Immature natural killer cell (primary cell): ENCODE measurements around the gene ACADS. TPM values are rescaled to one million over a fixed set of nuclear protein-coding genes. Genes with fewer than 3 reads are reported as not detected.
A peak's percentile ranks its signal among the peaks of the same experiment; 100 is the strongest.

Experiments
- DNase-seq, 3 donors: peaks; one replicate each; pipeline ENCODE4 v3.0.0; 2022; ENCODE audit warnings: mixed read lengths in 1 of 3
- H3K27ac Mint-ChIP-seq, 6 donors: one replicate each; pipeline ENCODE4 v1.8.0; 2020; ENCODE audit warnings: mixed read lengths in 6 of 6, mild to moderate bottlenecking in 5 of 6, inconsistent platforms in 4 of 6, moderate library complexity in 3 of 6
- H3K27me3 Mint-ChIP-seq, 3 donors: one replicate each; pipeline ENCODE4 v1.8.0; 2020 to 2021; ENCODE audit warnings: low read depth in 3 of 3, mild to moderate bottlenecking in 3 of 3, mixed read lengths in 3 of 3, moderate library complexity in 3 of 3, inconsistent platforms in 1 of 3
- H3K36me3 Mint-ChIP-seq, 3 donors: one replicate each; pipeline ENCODE4 v1.8.0; 2020; ENCODE audit warnings: mixed read lengths in 3 of 3, inconsistent platforms in 2 of 3, mild to moderate bottlenecking in 2 of 3
- H3K4me1 Mint-ChIP-seq, 2 donors: one replicate each; pipeline ENCODE4 v1.8.0; 2020; ENCODE audit warnings: inconsistent platforms in 2 of 2, mild to moderate bottlenecking in 2 of 2, mixed read lengths in 2 of 2, moderate library complexity in 1 of 2
- H3K4me3 Mint-ChIP-seq, 5 donors: one replicate each; pipeline ENCODE4 v1.8.0; 2020; ENCODE audit warnings: mild to moderate bottlenecking in 5 of 5, mixed read lengths in 5 of 5, inconsistent platforms in 3 of 5, moderate library complexity in 3 of 5
- H3K9me3 Mint-ChIP-seq, 6 donors: one replicate each; pipeline ENCODE4 v1.8.0; 2020; ENCODE audit warnings: mild to moderate bottlenecking in 6 of 6, mixed read lengths in 6 of 6, inconsistent platforms in 4 of 6, moderate library complexity in 3 of 6
- polyA plus RNA-seq, 3 donors: library from polyadenylated mRNA; unstranded; fragments of 300-500 nt; fragmentation: Illumina TruSeq; gene quantifications; one replicate each; pipeline ENCODE4 v1.2.3, GENCODE V29; 2021

ACADS gene
- polyA plus RNA-seq, 3 donors from 2014 or later, result 27.1 to 48.3 (median 40.8) TPM

DNA sequence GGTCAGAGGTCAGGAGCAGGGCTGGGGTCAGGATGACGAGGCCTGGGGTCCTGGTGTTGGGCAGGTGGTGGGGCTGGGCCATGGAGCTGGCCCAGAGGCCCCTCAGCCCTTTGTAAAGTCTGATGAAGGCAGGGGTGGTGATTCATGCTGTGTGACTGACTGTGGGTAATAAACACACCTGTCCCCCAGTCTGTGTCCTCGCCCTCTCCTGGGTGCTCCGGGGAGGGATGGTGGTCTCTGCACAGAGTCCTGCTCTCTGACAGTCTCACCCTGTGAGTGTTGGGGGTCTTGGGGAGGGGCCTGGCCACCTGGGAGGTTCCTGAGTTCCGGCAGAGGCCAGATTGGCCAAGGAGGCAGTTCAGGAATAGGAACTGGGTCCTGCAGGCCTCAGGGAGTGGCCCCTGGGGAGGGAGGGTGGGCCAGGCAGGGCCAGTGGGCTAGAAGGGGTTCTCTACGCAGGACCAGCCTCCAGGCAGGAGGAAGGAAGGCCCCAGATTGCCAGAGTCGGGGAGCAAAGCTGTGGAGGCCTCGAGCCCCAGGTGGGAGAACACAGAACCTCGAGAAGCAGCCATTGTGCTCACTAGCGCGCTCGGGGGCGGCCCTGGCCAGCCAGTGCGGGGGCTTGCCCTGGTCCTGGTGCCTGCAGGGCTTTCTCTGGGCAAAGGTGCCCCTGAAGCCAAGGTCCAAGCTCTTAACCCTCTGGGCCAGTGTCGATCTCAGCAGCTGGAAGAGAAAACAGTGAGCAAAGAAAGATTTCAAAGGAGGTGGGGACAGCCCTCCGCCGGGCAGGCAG lies 14.4 kb downstream of the ACADS start:
- no peak for DNase-seq
- no peak overlapping the region for H3K27ac Mint-ChIP-seq
- H3K4me3 Mint-ChIP-seq, result no peak overlapping the region
- H3K36me3 Mint-ChIP-seq, result no peaks in the 10 kb centered on the region
- H3K9me3 Mint-ChIP-seq, result no peaks in the 10 kb centered on the region
- no peaks in the 10 kb centered on the region for H3K27me3 Mint-ChIP-seq
- H3K4me1 Mint-ChIP-seq, result no peaks in the 10 kb centered on the region

DNA sequence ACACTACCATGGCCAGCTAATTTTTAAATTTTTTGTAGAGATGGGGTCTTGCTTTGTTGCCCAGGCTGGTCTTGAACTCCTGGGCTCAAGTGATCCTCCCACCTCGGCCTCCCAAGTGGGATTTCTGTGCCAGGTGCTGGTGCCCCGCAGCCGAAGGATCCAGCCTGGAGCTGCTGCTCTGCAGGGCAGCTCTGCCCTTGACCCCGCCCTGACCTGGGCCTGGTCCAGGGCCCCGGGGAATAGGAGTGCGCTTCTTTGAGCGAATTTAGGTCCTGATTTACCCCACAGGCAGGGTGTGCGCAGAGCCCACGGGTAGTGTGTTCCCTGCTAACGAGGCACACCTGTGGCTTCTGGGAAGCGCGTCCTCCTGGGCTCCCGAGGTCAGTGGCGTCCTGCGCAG lies 15.2 kb downstream of the ACADS start:
- no peak for DNase-seq
- Mint-ChIP-seq H3K36me3 (no peaks in the 10 kb centered on the region), H3K9me3 (no peaks in the 10 kb centered on the region), H3K27me3 (no peaks in the 10 kb centered on the region), H3K27ac (no peak overlapping the region), H3K4me3 (no peak overlapping the region), H3K4me1 (no peaks in the 10 kb centered on the region)

DNA sequence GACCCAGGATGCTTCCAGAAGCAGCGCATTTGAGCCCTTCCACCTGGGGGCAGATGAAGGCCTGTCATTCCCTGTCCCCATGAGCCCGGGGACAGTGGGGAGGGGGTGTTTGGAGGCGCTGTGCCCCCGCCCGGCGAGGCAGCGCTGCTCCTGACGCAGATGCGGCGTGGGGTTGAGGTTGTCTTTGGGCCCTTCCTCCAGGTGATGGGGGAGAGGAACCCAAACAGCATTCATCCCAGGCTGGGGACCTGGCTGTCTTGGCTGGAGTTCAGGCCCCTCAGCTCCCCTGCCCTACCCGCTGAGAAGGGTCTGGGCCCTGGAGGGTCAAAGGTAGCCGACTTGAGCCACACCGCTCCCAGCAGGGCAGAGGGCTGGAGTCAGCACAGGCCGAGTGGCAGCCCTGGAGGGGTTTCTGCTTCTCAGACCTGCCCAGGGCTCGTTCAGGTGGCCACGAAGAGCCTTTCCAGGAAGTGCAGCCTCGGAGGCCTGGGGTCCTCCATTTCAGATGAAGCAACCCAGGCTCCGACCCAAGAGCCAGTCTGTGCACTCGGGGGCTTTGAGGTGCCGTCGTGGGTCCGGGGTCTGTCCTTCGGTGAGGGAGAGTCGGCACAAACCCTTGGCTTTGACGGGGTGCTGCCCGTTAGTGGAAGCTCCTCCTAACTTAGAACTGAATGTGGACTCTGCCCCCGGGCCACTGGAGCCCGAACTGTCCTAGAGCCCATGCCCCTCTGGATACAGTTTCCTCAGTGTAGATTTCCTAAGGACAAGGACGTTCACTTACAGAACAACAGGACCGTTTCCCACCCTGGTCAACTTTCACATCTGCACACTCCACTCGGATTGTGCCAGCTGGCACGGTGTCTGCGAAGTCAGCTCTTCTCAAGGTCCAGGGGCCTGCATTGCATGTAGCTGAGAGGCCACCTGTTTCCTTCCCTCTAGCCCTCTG lies 16.1 kb downstream of the ACADS start:
- no peaks in the 10 kb centered on the region for H3K27me3 Mint-ChIP-seq
- no peak overlapping the region for H3K4me3 Mint-ChIP-seq
- no peaks in the 10 kb centered on the region for H3K36me3 Mint-ChIP-seq
- DNase-seq, result no peak
- H3K27ac Mint-ChIP-seq, result no peak overlapping the region
- H3K9me3 Mint-ChIP-seq, result no peaks in the 10 kb centered on the region
- H3K4me1 Mint-ChIP-seq, result no peaks in the 10 kb centered on the region

DNA sequence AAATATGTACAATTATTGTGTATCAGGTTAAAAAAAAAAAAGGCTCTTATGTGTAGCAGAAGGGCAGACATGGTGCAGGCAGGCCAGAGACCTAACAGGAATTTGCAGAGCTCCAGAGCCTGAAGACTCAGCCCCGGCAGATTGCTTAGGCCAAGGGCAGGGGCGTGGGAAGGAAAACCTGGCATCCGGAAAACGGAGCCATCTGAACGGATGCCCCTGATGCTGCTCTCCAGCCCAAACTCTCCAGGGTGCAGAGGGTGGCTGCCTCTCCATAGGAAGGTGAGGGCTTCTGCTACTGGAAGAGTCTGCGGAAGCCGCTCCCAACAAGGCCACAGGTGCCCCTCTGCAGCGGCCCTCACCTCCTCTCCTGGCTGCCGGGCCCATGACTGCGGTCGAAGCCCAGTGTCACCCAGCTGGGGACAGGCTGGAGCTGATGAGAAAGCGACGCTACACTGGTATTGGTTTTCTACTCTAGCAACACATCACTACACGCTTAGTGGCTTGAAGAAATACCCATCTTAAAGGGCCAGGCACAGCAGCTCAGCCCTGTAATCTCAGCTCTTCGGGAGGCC lies 19.4 kb downstream of the ACADS start:
- Mint-ChIP-seq H3K4me1 (peaks cover 0 to 4% of the 10 kb centered on the region in 2 donors), H3K4me3 (no peak overlapping the region), H3K27me3 (peaks cover 0 to 3% (median 2%) of the 10 kb centered on the region in 3 donors)

DNA sequence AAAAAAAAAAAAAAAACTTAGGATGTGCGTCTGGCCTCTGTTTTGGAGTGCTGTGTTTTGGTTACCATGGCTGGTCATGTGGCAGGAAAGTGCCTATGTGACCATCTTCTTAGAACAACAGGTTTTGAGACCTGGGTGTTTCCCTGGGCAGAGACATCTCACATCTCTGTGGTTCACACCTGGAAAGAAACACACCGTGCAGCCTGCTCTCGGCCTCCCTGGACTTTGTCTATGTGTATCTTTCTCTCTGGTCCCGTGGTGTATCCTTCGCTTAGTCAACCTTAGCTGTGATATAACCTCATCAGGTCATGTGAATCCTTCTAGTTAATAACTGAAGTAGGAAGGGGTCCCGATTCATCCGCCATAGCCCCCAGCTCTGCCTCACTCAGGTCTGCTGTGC lies 22.6 kb downstream of the ACADS start:
- peak; percentile 21 to 36 (median 27) for DNase-seq
- Mint-ChIP-seq H3K4me1 (peaks cover 0 to 6% of the 10 kb centered on the region in 2 donors), H3K4me3 (no peak overlapping the region), H3K9me3 (no peaks in the 10 kb centered on the region), H3K27me3 (peaks cover 1 to 3% (median 2%) of the 10 kb centered on the region in 3 donors), H3K27ac (peak overlapping the region in 3 of 6 donors; percentile 5 to 64 (median 24)), H3K36me3 (no peaks in the 10 kb centered on the region)

More for the DNA sequence above, 19.4 kb downstream of the ACADS start:
- Mint-ChIP-seq H3K27ac (no peak overlapping the region), H3K36me3 (no peaks in the 10 kb centered on the region), H3K9me3 (no peaks in the 10 kb centered on the region)
- no peak for DNase-seq

DNA sequence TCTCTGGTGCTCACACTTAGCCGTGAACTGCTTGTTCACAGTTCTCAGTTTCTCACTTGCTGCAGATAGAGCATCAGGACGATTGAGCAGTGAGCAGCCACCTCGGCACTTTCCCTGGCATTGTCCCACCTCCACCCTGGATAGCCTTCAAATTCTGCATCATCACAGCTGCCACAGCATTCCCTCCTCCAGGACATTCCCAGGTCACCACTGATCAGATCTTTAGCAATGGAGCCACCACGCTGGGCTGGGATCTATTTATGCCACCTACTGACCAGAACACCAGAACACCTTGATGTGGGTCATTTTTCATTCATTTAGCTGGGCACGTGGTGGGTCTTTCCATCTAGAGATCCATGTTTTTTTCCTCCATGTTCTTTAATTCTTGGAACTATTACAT lies 23.6 kb downstream of the ACADS start:
- H3K36me3 Mint-ChIP-seq, result no peaks in the 10 kb centered on the region
- peaks cover 2 to 3% (median 3%) of the 10 kb centered on the region in 3 donors for H3K27me3 Mint-ChIP-seq
- peaks cover 0 to 2% (median 0%) of the 10 kb centered on the region in 6 donors for H3K9me3 Mint-ChIP-seq
- peaks cover 0 to 6% of the 10 kb centered on the region in 2 donors for H3K4me1 Mint-ChIP-seq
- DNase-seq, result no peak
- no peak overlapping the region for H3K27ac Mint-ChIP-seq
- no peak overlapping the region for H3K4me3 Mint-ChIP-seq

DNA sequence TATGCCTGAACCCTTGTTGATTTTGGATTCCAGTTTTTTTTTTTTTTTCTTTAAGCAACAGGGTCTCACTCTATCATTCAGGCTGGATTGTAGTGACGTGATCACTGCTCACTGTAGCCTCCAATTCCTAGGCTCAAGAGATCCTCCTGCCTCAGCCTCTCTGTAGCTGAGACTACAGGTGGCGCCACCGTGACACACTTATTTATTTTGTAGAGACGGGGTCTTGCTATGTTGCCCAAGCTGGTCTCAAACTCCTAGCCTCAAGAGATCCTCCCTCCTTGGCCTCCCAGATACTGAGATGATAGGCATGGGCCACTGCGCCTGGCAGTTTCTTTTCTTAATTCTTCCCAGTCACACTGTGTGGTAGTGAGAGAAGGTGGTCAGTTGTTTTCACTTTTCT lies 25.2 kb downstream of the ACADS start:
- peaks cover 0 to 5% (median 0%) of the 10 kb centered on the region in 3 donors for H3K36me3 Mint-ChIP-seq
- no peak overlapping the region for H3K27ac Mint-ChIP-seq
- H3K4me1 Mint-ChIP-seq, result peaks cover 0 to 6% of the 10 kb centered on the region in 2 donors
- H3K4me3 Mint-ChIP-seq, result no peak overlapping the region
- DNase-seq, result no peak
- peaks cover 0 to 11% (median 6%) of the 10 kb centered on the region in 6 donors for H3K9me3 Mint-ChIP-seq
- peaks cover 7 to 12% (median 7%) of the 10 kb centered on the region in 3 donors for H3K27me3 Mint-ChIP-seq

DNA sequence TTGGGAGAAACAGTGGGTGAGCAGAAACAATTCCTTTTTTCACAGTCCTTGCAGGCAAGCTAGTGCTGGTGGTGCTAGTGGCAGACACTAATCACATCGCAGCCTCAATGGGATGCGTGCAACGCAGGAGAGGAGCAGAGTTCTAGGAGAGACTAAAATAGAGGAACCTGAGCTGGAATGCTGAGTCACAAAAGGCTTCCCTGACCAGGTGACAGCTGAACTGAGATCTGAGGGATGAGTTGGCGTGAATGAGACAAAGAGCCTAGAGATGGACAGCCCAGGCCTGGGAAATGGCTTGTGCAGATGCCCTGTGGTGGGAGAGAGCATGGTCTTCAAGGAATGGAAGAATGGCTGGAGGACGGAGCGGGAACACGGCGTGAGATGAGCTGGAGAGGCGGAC lies 25.8 kb downstream of the ACADS start:
- peaks cover 0 to 6% of the 10 kb centered on the region in 2 donors for H3K4me1 Mint-ChIP-seq
- H3K27ac Mint-ChIP-seq, result no peak overlapping the region
- no peak for DNase-seq
- H3K27me3 Mint-ChIP-seq, result peaks cover 7 to 12% (median 7%) of the 10 kb centered on the region in 3 donors
- no peak overlapping the region for H3K4me3 Mint-ChIP-seq
- peaks cover 0 to 5% (median 0%) of the 10 kb centered on the region in 3 donors for H3K36me3 Mint-ChIP-seq
- peaks cover 0 to 11% (median 6%) of the 10 kb centered on the region in 6 donors for H3K9me3 Mint-ChIP-seq

DNA sequence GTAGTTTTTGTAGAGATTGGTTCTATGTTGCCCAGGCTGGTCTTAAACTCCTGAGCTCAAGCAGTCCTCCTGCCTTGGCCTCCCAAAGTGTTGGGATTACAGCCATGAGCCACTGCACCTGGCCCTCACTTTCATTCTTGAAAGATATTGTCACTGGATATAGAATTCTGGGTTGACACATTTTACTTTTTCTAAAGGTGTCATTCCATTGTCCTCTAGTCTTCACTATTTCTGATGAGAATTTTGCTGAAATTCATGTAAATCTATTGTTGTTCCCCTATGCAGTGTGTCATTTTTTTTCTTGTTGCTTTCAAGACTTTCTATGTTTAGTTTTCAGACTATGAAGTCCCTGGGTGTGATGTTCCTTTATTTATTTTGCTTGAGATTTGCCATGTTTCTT lies 29.2 kb downstream of the ACADS start:
- Mint-ChIP-seq H3K27ac (no peak overlapping the region), H3K27me3 (peaks cover 7 to 11% (median 7%) of the 10 kb centered on the region in 3 donors), H3K36me3 (peaks cover 0 to 5% (median 0%) of the 10 kb centered on the region in 3 donors), H3K4me1 (peaks cover 0 to 1% of the 10 kb centered on the region in 2 donors), H3K4me3 (no peak overlapping the region), H3K9me3 (peaks cover 0 to 11% (median 6%) of the 10 kb centered on the region in 6 donors)
- no peak for DNase-seq

DNA sequence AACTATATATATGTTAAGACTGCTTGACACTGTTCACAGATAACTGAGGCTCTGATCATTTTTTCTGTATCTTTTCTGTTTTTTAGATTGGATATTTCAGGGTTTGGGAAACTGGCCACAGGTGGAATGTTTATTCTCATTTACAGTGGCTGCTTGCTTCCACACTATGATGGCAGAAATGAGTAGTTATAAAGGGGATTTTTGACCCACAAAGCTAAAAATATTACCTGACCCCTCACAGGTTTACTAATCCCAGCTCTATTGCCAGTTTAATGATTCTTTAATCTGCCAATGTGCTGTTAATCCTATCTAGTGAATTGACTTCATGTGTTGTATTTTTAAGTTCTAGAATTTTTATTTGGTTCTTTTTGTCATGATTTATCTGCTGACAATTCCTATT lies 29.6 kb downstream of the ACADS start:
- H3K27ac Mint-ChIP-seq, result no peak overlapping the region
- no peak for DNase-seq
- peaks cover 0 to 1% of the 10 kb centered on the region in 2 donors for H3K4me1 Mint-ChIP-seq
- H3K36me3 Mint-ChIP-seq, result peaks cover 0 to 5% (median 0%) of the 10 kb centered on the region in 3 donors
- peaks cover 0 to 11% (median 6%) of the 10 kb centered on the region in 6 donors for H3K9me3 Mint-ChIP-seq
- H3K4me3 Mint-ChIP-seq, result no peak overlapping the region
- H3K27me3 Mint-ChIP-seq, result peaks cover 7 to 9% (median 8%) of the 10 kb centered on the region in 3 donors

DNA sequence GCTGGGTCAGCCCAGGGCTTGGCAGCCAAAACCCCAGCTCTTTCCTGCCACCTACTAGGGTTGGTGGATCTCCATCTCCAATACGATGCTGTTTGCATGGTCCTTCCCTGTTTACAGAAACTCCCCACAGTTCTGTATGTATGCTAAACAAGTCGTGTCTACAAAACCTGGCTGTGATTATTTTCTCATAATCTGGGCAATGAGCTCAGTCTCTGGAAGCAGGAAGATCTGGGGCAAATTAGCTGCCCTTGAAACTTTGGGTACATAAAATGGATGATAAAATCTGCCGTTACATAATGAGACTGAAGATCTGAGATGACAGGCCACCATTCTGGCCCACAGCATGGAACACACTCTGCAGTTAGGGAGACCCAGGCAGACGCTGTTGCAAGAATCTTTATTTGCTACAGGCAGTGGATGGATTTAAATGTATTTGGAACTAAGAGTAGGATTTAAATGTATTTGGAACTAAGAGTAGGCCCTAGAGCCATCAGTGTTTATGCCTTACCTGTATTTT lies 31.7 kb downstream of the ACADS start:
- DNase-seq, result no peak
- H3K4me3 Mint-ChIP-seq, result no peak overlapping the region
- no peak overlapping the region for H3K27ac Mint-ChIP-seq
- H3K4me1 Mint-ChIP-seq, result peaks cover 0 to 1% of the 10 kb centered on the region in 2 donors
- peaks cover 0 to 11% (median 6%) of the 10 kb centered on the region in 6 donors for H3K9me3 Mint-ChIP-seq
- peaks cover 8 to 11% (median 9%) of the 10 kb centered on the region in 3 donors for H3K27me3 Mint-ChIP-seq
- peaks cover 5 to 13% (median 5%) of the 10 kb centered on the region in 3 donors for H3K36me3 Mint-ChIP-seq

DNA sequence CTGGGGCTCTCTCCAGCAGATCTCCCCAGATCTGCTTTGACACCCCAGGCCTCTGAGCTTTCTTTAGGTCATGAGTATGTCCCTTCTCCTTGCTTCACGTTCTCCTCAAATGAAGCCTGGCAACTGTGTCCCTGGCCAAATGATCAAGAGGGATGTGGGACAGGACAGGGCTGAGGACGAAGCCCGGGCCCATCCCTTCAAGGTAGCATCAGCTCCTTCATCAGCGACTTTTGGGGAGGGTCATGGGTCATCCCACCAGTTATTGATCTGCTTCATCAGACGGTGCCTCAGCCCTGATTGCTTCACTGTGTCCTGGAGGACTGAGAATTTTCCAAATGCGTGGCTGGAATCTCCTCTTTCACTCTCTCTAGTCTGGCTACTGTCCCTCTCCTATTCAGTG lies 32.3 kb downstream of the ACADS start:
- Mint-ChIP-seq H3K27me3 (peaks cover 8 to 11% (median 9%) of the 10 kb centered on the region in 3 donors), H3K9me3 (peaks cover 0 to 11% (median 6%) of the 10 kb centered on the region in 6 donors), H3K4me1 (no peaks in the 10 kb centered on the region), H3K27ac (no peak overlapping the region), H3K4me3 (no peak overlapping the region), H3K36me3 (peaks cover 5 to 13% (median 5%) of the 10 kb centered on the region in 3 donors)
- DNase-seq, result no peak
